ENCODE measurements around the gene ARL5A.
"Not testable (repeated sequence)": the region's sequence is repeated elsewhere in the genome, so short reads cannot be mapped to it uniquely, and the experiment has no call there.

Gene ARL5A

DNA sequence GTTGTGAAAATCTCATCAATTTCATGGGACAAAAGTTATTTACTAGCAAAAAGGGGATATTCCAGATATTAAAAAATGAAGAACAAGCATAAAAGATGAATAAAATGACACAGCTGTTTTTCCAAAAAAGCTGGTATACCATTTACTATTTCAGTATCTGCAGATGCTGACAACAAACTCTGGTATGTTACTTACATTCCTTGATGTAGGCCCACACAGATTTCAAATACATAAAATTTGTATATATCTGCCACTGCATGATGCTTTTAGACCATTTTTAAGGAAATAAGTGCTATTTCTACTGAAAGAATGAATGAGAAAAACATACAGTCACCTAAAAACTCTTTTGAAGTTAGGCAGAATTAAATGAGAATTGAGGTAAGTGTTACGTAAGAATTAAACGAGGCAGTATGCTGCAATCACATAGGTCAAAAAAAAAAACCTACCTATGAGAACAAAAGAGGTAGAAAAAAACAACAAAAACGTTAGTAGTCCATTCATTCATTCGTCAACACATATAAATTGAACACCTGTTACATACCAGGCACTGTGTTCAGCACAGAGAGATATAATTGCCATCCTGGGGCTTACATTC is 32.5 kb downstream of the ARL5A start:
- DNase-seq (ENCODE audit: low read depth, low spot score), result no peak

DNA sequence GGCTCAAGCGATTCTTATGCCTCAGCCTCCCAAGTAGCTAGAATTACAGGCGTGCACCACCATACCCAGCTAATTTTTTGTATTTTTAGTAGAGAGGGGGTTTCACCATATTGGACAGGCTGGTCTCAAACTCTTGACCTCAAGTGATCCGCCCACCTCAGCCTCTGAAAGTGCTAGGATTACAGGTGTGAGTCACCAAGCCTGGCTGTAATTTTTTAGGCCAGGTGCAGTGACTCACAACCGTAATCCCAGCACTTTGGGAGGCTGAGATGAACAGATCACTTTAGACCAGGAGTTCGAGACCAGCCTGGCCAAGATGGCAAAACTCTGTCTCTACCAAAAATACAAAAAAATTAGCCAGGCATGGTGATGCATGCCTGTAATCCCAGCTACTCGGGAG is 33.8 kb downstream of the ARL5A start:
- not testable (repeated sequence) for DNase-seq (ENCODE audit: low read depth, low spot score)

GRCh38 chr2:151793123-151793522 is 35.1 kb downstream of the ARL5A start:
- DNase-seq (ENCODE audit: low read depth, low spot score), result no peak

- DNase-seq (ENCODE audit: low read depth, low spot score), result no peak
Measured at GRCh38 chr2:151792589-151792988, 35.6 kb downstream of the ARL5A start.

DNA sequence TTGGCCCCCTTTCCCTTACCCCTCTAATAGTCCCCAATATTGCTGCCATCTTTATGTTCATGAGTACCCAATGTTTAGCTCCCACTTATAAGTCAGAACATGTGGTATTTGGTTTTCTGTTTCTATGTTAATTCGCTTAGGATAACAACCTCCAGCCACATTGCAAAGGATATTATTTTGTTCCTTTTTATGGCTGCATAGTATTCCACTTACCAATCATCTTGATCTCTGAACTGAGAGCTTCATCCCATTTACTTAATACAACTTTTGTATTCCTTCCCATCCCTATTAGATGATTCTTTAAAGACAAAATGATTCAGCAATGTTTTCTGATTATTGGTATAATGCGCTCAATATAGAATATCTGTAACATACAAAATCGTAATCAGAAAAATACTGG is 36.7 kb downstream of the ARL5A start:
- DNase-seq (ENCODE audit: low read depth, low spot score), result no peak

- no peak for DNase-seq (ENCODE audit: low read depth, low spot score)
Measured at GRCh38 chr2:151790689-151791088, 37.5 kb downstream of the ARL5A start.

- DNase-seq (ENCODE audit: low read depth, low spot score), result no peak
Measured at GRCh38 chr2:151789055-151789834, 39.0 kb downstream of the ARL5A start.

DNA sequence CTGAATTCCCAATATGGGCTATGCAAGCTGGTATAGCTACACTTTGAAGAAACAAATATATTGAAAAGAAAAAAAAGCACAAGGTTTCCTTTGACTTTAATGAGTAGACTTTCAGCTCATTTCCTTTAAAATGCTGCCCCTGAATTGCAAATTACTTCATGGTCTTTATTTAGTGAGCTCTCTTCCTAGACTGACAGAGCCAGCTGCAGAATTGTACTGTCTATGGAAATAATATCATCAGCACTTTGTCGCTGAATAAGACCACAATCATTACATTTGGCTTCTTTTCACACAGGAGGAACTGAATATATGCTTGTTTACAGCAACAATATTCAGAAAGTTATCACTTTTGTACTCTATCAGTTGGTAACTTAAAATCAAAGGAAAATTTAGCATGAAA is 41.7 kb downstream of the ARL5A start:
- DNase-seq (ENCODE audit: low read depth, low spot score), result no peak

DNA sequence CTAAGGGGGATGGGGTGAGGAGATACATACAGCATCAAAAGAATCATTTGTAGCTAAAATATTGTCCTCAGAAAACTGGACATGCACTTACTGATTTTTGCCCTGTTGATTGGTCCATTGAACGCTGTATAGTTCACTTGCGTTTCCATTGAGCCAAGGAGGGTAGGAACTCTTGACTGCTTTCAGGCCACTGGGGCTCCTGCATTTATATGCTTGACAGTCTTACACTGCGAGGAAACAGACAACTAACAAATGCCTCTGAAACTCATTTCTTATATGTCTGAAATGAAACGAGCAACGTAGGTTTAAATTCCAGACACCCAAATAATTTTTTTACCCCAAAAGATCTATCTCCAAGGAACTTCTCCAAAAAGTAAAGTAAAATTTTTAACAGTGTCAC is 42.1 kb downstream of the ARL5A start:
- no peak for DNase-seq (ENCODE audit: low read depth, low spot score)

GRCh38 chr2:151783133-151783520 is 45.1 kb downstream of the ARL5A start:
- no peak for DNase-seq (ENCODE audit: low read depth, low spot score)

DNA sequence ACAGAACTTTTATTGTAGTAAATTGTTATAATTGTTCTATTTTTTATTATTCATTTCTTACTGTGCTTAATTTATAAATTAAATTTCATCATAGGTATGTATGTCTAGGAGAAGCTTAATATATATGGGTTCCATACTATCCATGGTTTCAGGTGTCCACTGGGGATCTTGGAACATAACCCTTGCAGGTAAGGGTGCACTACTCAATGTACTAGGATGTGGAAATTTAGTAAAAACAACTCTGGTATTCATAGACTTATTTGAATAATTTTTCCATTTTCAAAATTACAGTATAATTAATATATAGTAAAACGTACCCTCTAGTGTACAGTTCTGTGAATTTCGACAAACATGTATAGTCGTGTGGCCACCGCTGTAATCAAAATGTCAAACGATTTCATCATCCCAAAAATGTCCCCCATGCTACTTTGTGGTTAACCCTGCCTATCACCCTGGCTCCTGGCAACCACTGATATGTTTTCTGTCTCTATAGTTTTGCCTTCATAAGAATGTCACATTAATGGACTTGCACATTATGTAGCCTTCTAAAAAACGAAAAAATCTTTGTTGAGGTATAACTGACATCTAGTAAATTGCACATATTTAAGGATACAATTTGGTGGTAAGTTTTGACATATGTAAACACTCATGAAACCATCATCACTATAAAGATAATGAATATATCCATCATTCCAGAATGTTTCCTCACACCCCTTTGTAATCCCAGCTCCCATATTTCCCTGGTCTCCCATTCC is 45.7 kb downstream of the ARL5A start:
- DNase-seq (ENCODE audit: low read depth, low spot score), result no peak

DNA sequence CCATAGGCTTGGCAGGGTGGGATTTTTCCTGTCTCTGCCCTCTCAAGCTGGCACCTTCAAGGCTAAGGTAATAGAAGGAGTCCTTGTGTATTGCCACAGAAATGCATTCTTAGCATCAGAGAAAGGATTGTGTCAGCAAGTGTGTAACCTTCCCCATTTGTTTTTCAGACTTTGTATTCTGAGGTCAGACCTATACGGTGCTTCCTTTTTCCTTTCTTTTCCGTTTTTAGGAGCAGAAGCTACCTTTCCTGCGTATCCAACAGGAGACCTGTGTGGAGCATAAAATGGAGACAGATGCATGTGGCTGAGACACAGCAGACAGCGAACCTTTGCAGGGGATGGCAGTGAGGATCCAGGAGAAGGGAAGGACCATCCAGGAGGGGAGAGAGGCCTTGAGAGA is 46.6 kb downstream of the ARL5A start:
- DNase-seq (ENCODE audit: low read depth, low spot score), result no peak

DNA sequence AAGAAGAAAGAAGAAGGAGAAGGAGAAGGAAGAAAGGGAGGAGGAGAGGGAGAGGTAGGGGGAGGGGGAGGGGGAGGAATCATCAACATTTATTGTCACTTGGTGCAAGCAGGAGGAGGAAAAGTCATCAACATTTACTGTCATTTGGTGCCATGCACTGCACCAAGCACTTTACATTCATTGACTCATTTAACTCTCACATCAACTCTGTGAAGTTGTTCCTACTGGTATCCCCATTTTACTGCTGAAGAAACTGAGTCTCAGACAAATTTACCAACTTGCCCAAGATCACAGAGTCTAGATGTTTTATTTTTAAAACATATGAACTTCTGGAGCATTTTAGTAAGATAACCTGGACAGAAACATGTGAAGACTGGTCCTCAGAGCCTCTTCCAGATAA is 47.3 kb downstream of the ARL5A start:
- DNase-seq (ENCODE audit: low read depth, low spot score), result no peak

- DNase-seq (ENCODE audit: low read depth, low spot score), result no peak
Measured at GRCh38 chr2:151777935-151778334, 50.3 kb downstream of the ARL5A start.

DNA sequence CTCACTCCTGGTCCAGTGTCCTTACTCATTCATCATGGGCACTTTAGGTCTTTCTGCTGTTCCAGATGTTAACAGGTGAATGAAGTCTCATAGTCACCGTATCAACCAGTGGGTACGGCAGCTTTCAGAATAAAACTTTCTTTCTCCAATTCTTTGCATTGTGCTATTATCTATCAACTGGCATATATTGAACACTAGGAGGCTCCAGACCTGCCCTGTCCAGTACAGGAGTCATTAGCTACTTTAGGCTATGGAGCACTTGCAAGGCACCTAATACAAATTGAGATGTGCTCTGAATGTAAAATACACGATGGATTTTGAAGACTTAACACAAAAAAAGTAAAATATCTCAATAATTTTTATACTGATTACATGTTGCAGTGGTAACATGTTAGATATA is 50.7 kb downstream of the ARL5A start:
- DNase-seq (ENCODE audit: low read depth, low spot score), result no peak

DNA sequence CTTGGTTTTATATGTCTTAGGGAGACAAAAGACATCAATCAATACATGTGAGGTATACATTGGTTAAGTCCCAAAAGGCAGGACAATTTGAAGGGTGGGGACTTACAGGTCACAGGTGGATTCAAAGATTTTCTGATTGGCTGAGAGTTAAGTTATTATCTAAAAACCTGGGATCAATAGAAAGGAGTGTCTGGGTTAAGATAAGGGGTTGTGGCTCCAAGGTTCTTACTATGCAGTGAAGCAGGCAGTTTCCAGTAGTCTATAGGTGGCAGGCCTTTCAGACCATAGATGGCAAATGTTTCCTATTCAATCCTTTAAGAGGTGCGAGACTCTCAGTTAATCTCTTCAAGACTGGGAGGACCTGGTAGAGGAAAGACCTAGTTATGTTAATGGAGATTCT is 51.9 kb downstream of the ARL5A start:
- no peak for DNase-seq (ENCODE audit: low read depth, low spot score)

- no peak for DNase-seq (ENCODE audit: low read depth, low spot score)
Measured at GRCh38 chr2:151775057-151775740, 53.0 kb downstream of the ARL5A start.

GRCh38 chr2:151774506-151774905 is 53.7 kb downstream of the ARL5A start:
- no peak for DNase-seq (ENCODE audit: low read depth, low spot score)

DNA sequence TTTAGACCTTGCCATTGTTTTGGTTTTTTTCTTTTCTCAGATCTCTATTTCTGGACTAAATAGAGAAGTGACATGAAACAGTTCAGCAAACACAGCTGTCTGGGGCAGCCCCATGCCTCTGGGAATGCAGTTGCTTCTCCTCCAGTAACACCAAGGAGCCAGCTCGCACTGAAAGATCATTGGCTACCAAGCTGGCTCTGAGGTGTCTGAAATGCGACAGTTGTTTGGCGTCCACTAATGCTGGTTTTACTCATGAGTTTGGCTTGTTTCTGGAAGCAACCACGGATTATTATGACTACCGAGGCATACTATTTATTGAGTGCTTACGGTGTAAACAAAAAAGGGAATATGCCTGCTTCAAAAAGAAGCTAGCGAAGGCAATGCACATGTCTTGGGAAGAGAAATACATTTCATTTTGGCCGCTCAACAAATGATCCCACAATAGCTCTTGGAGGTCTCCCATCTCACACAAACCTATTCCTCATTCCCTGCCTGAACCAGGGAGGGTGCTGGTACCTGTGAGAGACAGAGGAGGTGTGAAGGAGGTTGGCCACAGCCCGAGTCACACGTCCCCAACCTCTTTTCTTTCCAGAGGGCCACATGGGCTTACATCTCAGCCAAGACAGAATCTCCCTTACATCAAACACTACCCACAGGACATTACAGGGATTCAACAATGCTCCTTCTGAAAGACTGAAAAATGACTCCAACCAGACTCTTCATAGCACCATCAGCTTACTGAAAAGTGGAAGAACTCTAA is 56.4 kb downstream of the ARL5A start:
- no peak for DNase-seq (ENCODE audit: low read depth, low spot score)

- DNase-seq (ENCODE audit: low read depth, low spot score), result no peak
Measured at GRCh38 chr2:151770995-151771394, 57.2 kb downstream of the ARL5A start.

GRCh38 chr2:151769606-151770005 is 58.6 kb downstream of the ARL5A start:
- DNase-seq (ENCODE audit: low read depth, low spot score), result no peak

DNA sequence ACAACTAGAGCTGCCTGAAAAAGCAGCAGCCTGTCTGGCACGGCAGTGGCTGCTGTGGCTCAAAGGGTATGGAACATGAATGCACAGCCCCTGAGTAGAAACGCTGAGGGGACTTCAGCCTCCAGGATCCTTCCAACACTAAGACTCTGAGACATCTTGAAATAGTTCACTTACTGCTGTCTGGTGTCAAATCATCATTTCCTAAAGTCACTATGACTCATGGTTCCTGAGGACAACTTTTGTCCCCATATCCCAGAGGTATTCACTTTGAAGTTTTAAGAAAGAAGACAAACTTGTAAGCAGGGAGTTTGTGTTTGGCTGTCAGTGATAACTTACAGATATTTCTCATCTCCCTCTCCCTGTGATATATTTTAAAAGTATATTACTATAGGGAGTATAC is 60.7 kb downstream of the ARL5A start:
- DNase-seq (ENCODE audit: low read depth, low spot score), result no peak

Measured in activated naive CD8-positive, alpha-beta T cell treated with anti-CD3 and anti-CD28 coated beads, Interleukin-2, amount 50 U/mL, for 16 hours (primary cell).